Natural killer cell treated with Interleukin-12 subunit alpha and Interleukin-12 subunit beta and Interleukin-15 and Interleukin-18, amount 100 ng/mL, for 72 hours (primary cell): Measurements from ENCODE around the gene TLR9. TPM values are rescaled to one million over a fixed set of nuclear protein-coding genes. Genes with fewer than 3 reads are reported as not detected.

Experiments
- ATAC-seq, 2 donors: fragments of 150-1000 bp; cut with Tn5 transposase in 1 of 2; sonication (Bioruptor Pico), chemical (Tn5 transposase) in 1 of 2; 2 replicates each; pipeline ENCODE4 v1.10.0; 2021
- DNase-seq: peaks from one replicate; pipeline ENCODE4 v3.0.0; 2022; ENCODE audit warnings: low spot score
- H3K27ac Mint-ChIP-seq, 2 donors: 1 replicate in 1 of 2; 2 replicates in 1 of 2; pipeline ENCODE4 v1.8.0; 2022; ENCODE audit warnings: mixed read lengths in 2 of 2, mild to moderate bottlenecking in 1 of 2, moderate library complexity in 1 of 2
- H3K27me3 Mint-ChIP-seq, 2 donors: 1 replicate in 1 of 2; 2 replicates in 1 of 2; pipeline ENCODE4 v1.8.0; 2022; ENCODE audit warnings: mixed read lengths in 2 of 2
- H3K36me3 Mint-ChIP-seq: one replicate; pipeline ENCODE4 v1.8.0; 2022; ENCODE audit warnings: mixed read lengths
- H3K4me1 Mint-ChIP-seq, 2 donors: 1 replicate in 1 of 2; 2 replicates in 1 of 2; pipeline ENCODE4 v1.8.0; 2022; ENCODE audit warnings: low read depth in 2 of 2, mixed read lengths in 2 of 2, mild to moderate bottlenecking in 1 of 2
- H3K4me3 Mint-ChIP-seq: one replicate; pipeline ENCODE4 v1.8.0; 2022; ENCODE audit warnings: mixed read lengths
- H3K9me3 Mint-ChIP-seq: 2 replicates; pipeline ENCODE4 v1.8.0; 2022; ENCODE audit warnings: mixed read lengths
- total RNA-seq, 2 donors: library from RNA; stranded (reverse); gene quantifications; one replicate each; pipeline ENCODE4 v1.2.3, GENCODE V29; 2022

The TLR9 gene
- total RNA-seq, 2 donors from 2014 or later = 0.10 to 0.39 TPM

- H3K27ac Mint-ChIP-seq = no peak overlapping the region
- ATAC-seq = no peak
Measured at GRCh38 chr3:52211268-52211891, 14.1 kb downstream of the TLR9 start.

GRCh38 chr3:52210550-52211046 lies 14.8 kb downstream of the TLR9 start:
- Mint-ChIP-seq H3K4me1 (peaks cover 12 to 21% of the 10 kb centered on the region in 2 donors), H3K36me3 (peaks cover 40% of the 10 kb centered on the region), H3K27ac (peak overlapping the region; percentile 33 to 88), H3K4me3 (no peak overlapping the region), H3K9me3 (no peaks in the 10 kb centered on the region), H3K27me3 (no peaks in the 10 kb centered on the region)
- DNase-seq (no peak), ATAC-seq (peak; percentile 65 to 81)

More at GRCh38 chr3:52211268-52211891, 14.1 kb downstream of the TLR9 start:
- Mint-ChIP-seq H3K27me3 (no peaks in the 10 kb centered on the region), H3K9me3 (no peaks in the 10 kb centered on the region), H3K4me3 (no peak overlapping the region), H3K4me1 (peaks cover 12 to 19% of the 10 kb centered on the region in 2 donors), H3K36me3 (peaks cover 34% of the 10 kb centered on the region)
- no peak for DNase-seq

- no peak for DNase-seq
- no peaks in the 10 kb centered on the region for H3K9me3 Mint-ChIP-seq
- peaks cover 13 to 21% of the 10 kb centered on the region in 2 donors for H3K4me1 Mint-ChIP-seq
- peaks cover 40% of the 10 kb centered on the region for H3K36me3 Mint-ChIP-seq
- no peak overlapping the region for H3K4me3 Mint-ChIP-seq
- no peaks in the 10 kb centered on the region for H3K27me3 Mint-ChIP-seq
- peak overlapping the region; percentile 33 to 88 for H3K27ac Mint-ChIP-seq
- ATAC-seq = no peak
Measured at GRCh38 chr3:52210037-52210436, 15.4 kb downstream of the TLR9 start.

- no peak for ATAC-seq
- no peak overlapping the region for H3K27ac Mint-ChIP-seq
- no peaks in the 10 kb centered on the region for H3K9me3 Mint-ChIP-seq
- H3K27me3 Mint-ChIP-seq = no peaks in the 10 kb centered on the region
- no peak overlapping the region for H3K4me3 Mint-ChIP-seq
- H3K4me1 Mint-ChIP-seq = peaks cover 22 to 30% of the 10 kb centered on the region in 2 donors
- peaks cover 46% of the 10 kb centered on the region for H3K36me3 Mint-ChIP-seq
- no peak for DNase-seq
Measured at GRCh38 chr3:52208556-52208955, 16.9 kb downstream of the TLR9 start.

GRCh38 chr3:52205727-52206372 lies 19.6 kb downstream of the TLR9 start:
- H3K27me3 Mint-ChIP-seq = no peaks in the 10 kb centered on the region
- peaks cover 43 to 46% of the 10 kb centered on the region in 2 donors for H3K4me1 Mint-ChIP-seq
- ATAC-seq = no peak
- no peak for DNase-seq
- no peak overlapping the region for H3K27ac Mint-ChIP-seq
- no peaks in the 10 kb centered on the region for H3K9me3 Mint-ChIP-seq
- H3K36me3 Mint-ChIP-seq = peaks cover 54% of the 10 kb centered on the region
- no peak overlapping the region for H3K4me3 Mint-ChIP-seq

- Mint-ChIP-seq H3K27me3 (no peaks in the 10 kb centered on the region), H3K27ac (peak overlapping the region in 1 of 2 donors; percentile 87), H3K4me1 (peaks cover 42 to 43% of the 10 kb centered on the region in 2 donors), H3K36me3 (peaks cover 50% of the 10 kb centered on the region), H3K4me3 (peak overlapping the region; percentile 28), H3K9me3 (no peaks in the 10 kb centered on the region)
- DNase-seq (no peak), ATAC-seq (peak; percentile 85 to 86)
Measured at GRCh38 chr3:52204337-52205073, 20.9 kb downstream of the TLR9 start.

GRCh38 chr3:52203701-52204100 lies 21.7 kb downstream of the TLR9 start:
- ATAC-seq = no peak
- H3K27me3 Mint-ChIP-seq = no peaks in the 10 kb centered on the region
- peaks cover 52% of the 10 kb centered on the region for H3K36me3 Mint-ChIP-seq
- DNase-seq = no peak
- peak overlapping the region; percentile 63 to 87 for H3K27ac Mint-ChIP-seq
- H3K4me1 Mint-ChIP-seq = peaks cover 50% of the 10 kb centered on the region in 2 donors
- no peaks in the 10 kb centered on the region for H3K9me3 Mint-ChIP-seq
- peak overlapping the region; percentile 54 for H3K4me3 Mint-ChIP-seq

- H3K4me3 Mint-ChIP-seq = peak overlapping the region; percentile 54
- ATAC-seq (no peak), DNase-seq (no peak)
- peaks cover 58 to 60% of the 10 kb centered on the region in 2 donors for H3K4me1 Mint-ChIP-seq
- no peaks in the 10 kb centered on the region for H3K9me3 Mint-ChIP-seq
- no peaks in the 10 kb centered on the region for H3K27me3 Mint-ChIP-seq
- peaks cover 50% of the 10 kb centered on the region for H3K36me3 Mint-ChIP-seq
- H3K27ac Mint-ChIP-seq = peak overlapping the region; percentile 63 to 87
Measured at GRCh38 chr3:52202384-52203077, 22.9 kb downstream of the TLR9 start.

GRCh38 chr3:52200981-52201679 lies 24.3 kb downstream of the TLR9 start:
- no peak for ATAC-seq
- H3K4me3 Mint-ChIP-seq = peak overlapping the region; percentile 50
- no peaks in the 10 kb centered on the region for H3K27me3 Mint-ChIP-seq
- H3K4me1 Mint-ChIP-seq = peaks cover 67 to 69% of the 10 kb centered on the region in 2 donors
- H3K36me3 Mint-ChIP-seq = peaks cover 39% of the 10 kb centered on the region
- no peaks in the 10 kb centered on the region for H3K9me3 Mint-ChIP-seq
- DNase-seq = no peak
- H3K27ac Mint-ChIP-seq = peak overlapping the region; percentile 63 to 87

- ATAC-seq = no peak
Measured at GRCh38 chr3:52198643-52199608, 26.5 kb downstream of the TLR9 start.

GRCh38 chr3:52197842-52198625 lies 27.4 kb downstream of the TLR9 start, which contains the start of gene ALAS1:
ALAS1 (plus strand) TSS chr3:52198160; CDS start chr3:52199242, 1,082 bp downstream.
- peak within 1 kb of the TSS; percentile 94 to 98 for H3K27ac Mint-ChIP-seq
- H3K27me3 Mint-ChIP-seq = no peaks in the 10 kb centered on the region
- peaks cover 12% of the 10 kb centered on the region for H3K36me3 Mint-ChIP-seq
- DNase-seq (peak; percentile 96), ATAC-seq (peak; percentile 94 to 95)
- peak within 1 kb of the TSS; percentile 100 for H3K4me3 Mint-ChIP-seq
- H3K9me3 Mint-ChIP-seq = no peaks in the 10 kb centered on the region
- peaks cover 53 to 54% of the 10 kb centered on the region in 2 donors for H3K4me1 Mint-ChIP-seq

More at GRCh38 chr3:52198643-52199608, 26.5 kb downstream of the TLR9 start:
- Mint-ChIP-seq H3K27ac (peak overlapping the region; percentile 94 to 98), H3K36me3 (peaks cover 21% of the 10 kb centered on the region), H3K9me3 (no peaks in the 10 kb centered on the region), H3K4me1 (peaks cover 61% of the 10 kb centered on the region in 2 donors), H3K4me3 (peak overlapping the region; percentile 100), H3K27me3 (no peaks in the 10 kb centered on the region)
- no peak for DNase-seq
